HFFc6 (cell line): ENCODE measurements around the gene IQCE. TPM values are rescaled to one million over a fixed set of nuclear protein-coding genes. Genes with fewer than 3 reads are reported as not detected.
A peak's percentile ranks its signal among the peaks of the same experiment; 100 is the strongest.

Experiments
- DNase-seq: peaks from one replicate; pipeline ENCODE4 v3.0.0-alpha.2; 2018
- H3K27ac Mint-ChIP-seq: 2 replicates; pipeline ENCODE4 v1.8.0; 2020; ENCODE audit warnings: mild to moderate bottlenecking, mixed read lengths
- H3K27me3 Mint-ChIP-seq: 2 replicates; pipeline ENCODE4 v1.8.0; 2021; ENCODE audit warnings: mild to moderate bottlenecking, moderate library complexity, mixed read lengths; ENCODE audit not compliant: insufficient read depth
- H3K36me3 Mint-ChIP-seq: 2 replicates; pipeline ENCODE4 v1.8.0; 2021; ENCODE audit warnings: low read depth, mixed read lengths
- H3K4me1 Mint-ChIP-seq: 2 replicates; pipeline ENCODE4 v1.8.0; 2020; ENCODE audit warnings: low read depth, mixed read lengths
- H3K4me3 Mint-ChIP-seq: 2 replicates; pipeline ENCODE4 v1.8.0; 2020; ENCODE audit warnings: mild to moderate bottlenecking, moderate library complexity, mixed read lengths
- H3K9me3 Mint-ChIP-seq: 2 replicates; pipeline ENCODE4 v1.8.0; 2020; ENCODE audit warnings: mild to moderate bottlenecking, mixed read lengths
- total RNA-seq, 6 experiments: library from RNA; stranded (reverse); fragmentation: NEBNext Ultra II Directional; extraction: Animal tissue kit (Norgen Biotek cat#: 25700); gene quantifications; 2 replicates in 1 of 6; 3 replicates in 5 of 6; pipeline ENCODE4 v1.2.3, GENCODE V29; 2021
- TF ChIP-seq, protein P1 (sequence below): fragments of 200-600 bp; sonication (generic); IDR thresholded peaks from 2 replicates; pipeline ENCODE4 v1.5.0; 2021; ENCODE audit warnings: antibody characterized with exemption, mild to moderate bottlenecking

IQCE gene
- total RNA-seq, 6 experiments from 2014 or later: 14.9 to 18.1 (median 17.0) TPM

DNA sequence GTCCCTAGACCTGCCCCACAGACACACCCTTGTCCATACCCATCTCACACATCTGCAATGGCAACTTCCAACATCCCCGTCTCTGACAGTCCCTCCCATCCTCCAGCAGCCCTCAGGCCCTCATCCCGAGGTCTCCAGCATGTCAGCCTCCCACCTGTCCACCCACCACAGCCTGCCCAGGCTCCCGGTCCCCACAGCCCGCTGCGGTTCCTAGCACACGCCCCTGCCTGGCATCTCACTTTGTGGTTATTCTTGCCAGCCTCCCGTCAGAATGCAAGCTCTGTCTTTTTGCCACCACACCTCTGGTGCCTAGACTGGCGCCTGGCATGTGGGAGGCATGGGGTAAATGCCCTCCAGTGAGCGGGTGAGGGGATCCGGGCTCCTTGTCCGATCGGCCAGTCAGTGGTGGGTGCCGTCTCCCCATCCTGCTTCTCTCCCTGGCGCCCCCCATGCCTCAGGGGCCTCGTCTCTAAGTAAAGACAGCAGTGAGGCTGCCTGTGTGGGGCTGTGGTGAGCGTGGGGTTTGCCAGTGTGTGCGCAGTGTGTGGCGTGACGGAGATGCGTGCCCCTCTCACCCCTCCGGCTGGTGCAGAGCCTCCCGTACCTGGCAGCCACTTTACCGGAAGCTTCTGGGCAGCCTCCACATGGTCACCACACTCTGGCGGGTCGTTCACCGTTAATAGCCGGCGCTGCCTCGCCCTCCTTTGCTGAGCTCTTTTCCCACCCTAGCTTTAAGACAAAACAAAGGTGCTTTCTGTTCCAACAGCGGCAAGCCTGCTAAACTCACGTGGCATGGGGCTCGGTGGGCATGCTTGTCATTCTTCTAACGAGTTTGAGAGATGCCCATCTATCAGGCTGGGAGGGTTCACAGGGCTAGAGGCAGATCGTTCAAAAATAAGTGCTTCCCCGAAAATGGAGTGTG is 44.5 kb downstream of the IQCE start:
- DNase-seq: no peak
- H3K36me3 Mint-ChIP-seq: peaks cover 9% of the 10 kb centered on the region
- H3K4me1 Mint-ChIP-seq: no peaks in the 10 kb centered on the region
- no peak overlapping the region for H3K27ac Mint-ChIP-seq
- TF ChIP-seq, protein P1, sequence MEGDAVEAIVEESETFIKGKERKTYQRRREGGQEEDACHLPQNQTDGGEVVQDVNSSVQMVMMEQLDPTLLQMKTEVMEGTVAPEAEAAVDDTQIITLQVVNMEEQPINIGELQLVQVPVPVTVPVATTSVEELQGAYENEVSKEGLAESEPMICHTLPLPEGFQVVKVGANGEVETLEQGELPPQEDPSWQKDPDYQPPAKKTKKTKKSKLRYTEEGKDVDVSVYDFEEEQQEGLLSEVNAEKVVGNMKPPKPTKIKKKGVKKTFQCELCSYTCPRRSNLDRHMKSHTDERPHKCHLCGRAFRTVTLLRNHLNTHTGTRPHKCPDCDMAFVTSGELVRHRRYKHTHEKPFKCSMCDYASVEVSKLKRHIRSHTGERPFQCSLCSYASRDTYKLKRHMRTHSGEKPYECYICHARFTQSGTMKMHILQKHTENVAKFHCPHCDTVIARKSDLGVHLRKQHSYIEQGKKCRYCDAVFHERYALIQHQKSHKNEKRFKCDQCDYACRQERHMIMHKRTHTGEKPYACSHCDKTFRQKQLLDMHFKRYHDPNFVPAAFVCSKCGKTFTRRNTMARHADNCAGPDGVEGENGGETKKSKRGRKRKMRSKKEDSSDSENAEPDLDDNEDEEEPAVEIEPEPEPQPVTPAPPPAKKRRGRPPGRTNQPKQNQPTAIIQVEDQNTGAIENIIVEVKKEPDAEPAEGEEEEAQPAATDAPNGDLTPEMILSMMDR: no peak
- H3K27me3 Mint-ChIP-seq: no peaks in the 10 kb centered on the region
- no peak overlapping the region for H3K4me3 Mint-ChIP-seq
- no peaks in the 10 kb centered on the region for H3K9me3 Mint-ChIP-seq

DNA sequence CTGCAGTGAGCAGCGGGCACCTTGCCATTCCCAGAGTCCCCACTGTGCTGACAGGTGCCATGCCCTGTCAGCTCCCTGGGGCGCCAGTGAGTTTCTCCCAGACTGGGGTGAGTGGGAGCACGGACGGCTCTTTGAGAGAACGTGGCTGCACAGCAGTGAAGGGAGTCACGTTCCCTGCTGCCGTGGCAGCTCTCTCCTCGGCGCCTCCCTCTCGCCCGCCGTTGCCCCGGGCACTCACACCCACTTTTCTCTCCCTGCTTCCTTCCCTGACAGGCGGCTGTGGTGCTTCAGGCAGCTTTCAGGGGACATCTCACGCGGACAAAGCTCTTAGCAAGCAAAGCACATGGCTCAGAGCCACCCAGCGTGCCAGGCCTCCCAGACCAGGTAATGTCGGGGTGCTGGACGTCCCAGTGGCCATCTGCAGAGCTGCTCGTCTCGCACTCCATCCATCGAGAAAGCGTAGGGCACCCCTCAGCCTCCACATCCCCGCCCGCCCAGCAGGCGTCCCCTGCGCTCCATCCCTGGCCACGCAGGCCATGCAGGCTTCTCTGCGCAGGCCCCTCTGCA is 45.9 kb downstream of the IQCE start:
- Mint-ChIP-seq H3K9me3 (no peaks in the 10 kb centered on the region), H3K27me3 (no peaks in the 10 kb centered on the region), H3K27ac (no peak overlapping the region), H3K4me1 (no peaks in the 10 kb centered on the region), H3K4me3 (no peak overlapping the region), H3K36me3 (peaks cover 3% of the 10 kb centered on the region; the same call in 1 of the 2 replicates)
- DNase-seq: no peak
- TF ChIP-seq, protein P1: no peak

DNA sequence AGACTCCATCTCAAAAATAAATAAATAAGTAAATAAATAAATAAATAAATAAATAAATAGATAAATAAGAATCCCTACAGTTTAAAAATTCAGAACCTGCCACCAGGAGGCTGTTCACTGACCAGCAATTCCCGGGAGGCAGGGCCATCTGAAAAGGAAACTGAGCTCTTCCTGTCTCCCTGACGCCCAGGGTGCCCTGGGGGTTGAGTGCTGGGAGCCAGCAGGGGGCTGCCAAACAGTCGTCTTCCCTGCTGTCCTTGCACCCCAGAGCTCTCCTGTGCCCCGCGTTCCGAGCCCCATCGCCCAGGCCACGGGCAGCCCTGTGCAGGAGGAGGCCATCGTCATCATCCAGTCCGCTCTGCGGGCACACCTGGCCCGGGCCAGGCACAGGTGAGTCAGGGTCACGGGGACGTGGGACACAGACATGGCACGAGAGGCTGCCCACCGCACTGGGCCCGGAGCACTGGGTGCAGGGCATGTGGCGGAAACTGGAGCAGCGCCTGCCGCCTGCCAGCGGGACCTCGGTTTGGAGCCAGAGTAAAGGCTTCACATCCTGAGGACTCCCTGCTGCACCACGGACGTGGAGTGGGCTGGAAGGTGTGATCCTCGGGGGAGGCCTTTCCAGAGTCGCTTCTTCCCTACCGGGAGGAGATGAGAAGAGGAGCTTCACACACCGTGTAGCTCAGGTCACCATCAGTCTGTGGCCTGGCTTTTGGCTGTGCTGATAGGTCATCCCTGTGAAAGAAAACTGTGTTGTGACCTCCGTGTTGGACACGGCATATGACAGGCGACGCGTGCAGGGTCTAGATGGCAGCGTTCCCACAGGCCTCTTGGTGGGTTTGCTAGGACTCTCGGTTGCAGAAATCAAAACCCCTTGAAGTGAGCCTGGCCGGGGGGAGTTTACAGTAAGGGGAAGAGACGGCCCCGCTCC is 47.1 kb downstream of the IQCE start:
- Mint-ChIP-seq H3K27me3 (peaks cover 2% of the 10 kb centered on the region), H3K36me3 (peaks cover 3% of the 10 kb centered on the region; the same call in 1 of the 2 replicates), H3K9me3 (no peaks in the 10 kb centered on the region), H3K4me1 (no peaks in the 10 kb centered on the region), H3K4me3 (no peak overlapping the region), H3K27ac (no peak overlapping the region)
- TF ChIP-seq, protein P1: peak; percentile 58
- DNase-seq: no peak

DNA sequence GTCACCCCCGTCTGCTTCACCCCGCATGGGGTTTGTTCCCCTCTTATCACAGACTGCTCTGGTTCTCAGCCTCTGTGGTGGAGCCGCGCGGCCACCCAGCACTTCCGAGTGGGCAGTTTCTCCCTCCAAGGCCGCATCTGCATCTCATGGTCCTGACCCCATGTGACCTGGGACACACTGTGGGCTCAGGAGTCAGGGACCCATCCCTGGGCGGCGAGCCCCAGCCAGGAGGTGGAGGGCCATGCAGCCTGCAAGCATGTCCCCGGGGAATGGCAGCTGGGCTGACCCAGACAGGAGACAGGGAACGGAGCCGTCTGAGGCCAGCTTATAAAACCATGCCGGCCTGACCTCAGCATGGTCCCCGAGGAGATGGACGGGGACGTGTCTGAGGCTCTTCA is 47.8 kb downstream of the IQCE start:
- TF ChIP-seq, protein P1: no peak
- Mint-ChIP-seq H3K27ac (no peak overlapping the region), H3K27me3 (peaks cover 2% of the 10 kb centered on the region), H3K36me3 (peaks cover 3% of the 10 kb centered on the region; the same call in 1 of the 2 replicates), H3K9me3 (no peaks in the 10 kb centered on the region), H3K4me1 (no peaks in the 10 kb centered on the region), H3K4me3 (no peak overlapping the region)
- no peak for DNase-seq

DNA sequence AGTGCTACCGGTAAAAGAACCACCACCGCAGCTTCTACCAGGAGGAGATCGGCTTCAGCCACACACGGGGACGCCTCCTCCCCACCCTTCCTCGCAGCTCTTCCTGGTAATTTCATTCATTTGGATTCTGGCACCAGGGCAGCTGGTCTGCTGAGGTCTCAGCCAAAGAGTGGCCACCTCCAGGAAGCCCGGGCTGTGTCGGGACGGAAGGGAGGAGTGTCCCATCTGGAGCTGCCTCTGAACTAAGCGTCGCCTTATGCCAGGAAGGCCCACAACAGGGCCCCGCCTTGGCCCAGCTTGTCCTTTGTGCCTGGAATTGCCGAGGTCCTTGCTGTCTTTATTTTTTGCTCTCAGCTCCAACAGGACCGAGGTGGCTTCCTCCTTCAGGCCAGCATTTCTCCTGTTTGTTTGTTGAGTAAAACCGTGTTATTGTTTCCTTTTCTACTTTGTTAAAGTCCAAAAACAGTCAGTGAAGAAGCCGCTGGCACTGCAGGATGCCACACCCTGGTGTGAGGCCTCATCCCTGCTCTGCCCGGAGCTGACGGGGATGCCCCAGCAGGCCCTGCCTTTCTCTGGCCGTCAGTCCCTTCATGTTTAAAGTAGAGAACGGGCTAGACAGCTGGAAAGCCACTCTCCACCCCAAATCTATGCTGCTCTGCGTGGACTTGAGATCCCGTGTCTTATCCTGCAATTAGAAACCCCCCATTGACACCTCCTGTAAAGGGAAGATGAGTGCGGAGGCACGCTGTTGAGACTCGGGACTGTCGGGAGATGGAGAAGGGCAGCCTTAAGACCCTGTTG is 48.5 kb downstream of the IQCE start:
- Mint-ChIP-seq H3K9me3 (no peaks in the 10 kb centered on the region), H3K27me3 (peaks cover 2% of the 10 kb centered on the region), H3K4me1 (no peaks in the 10 kb centered on the region), H3K4me3 (no peak overlapping the region), H3K27ac (no peak overlapping the region), H3K36me3 (no peaks in the 10 kb centered on the region)
- no peak for DNase-seq
- TF ChIP-seq, protein P1: no peak
